H1 (cell line): ENCODE results near the gene UBE2E2. TPM values are rescaled to one million over a fixed set of nuclear protein-coding genes. Genes with fewer than 3 reads are reported as not detected.

Experiments used
- CHD2 ChIP-seq: IDR thresholded peaks from 2 replicates; pipeline ENCODE4 v1.6.1; 2012; ENCODE audit warnings: low read length, improper control_type of control experiment
- CTBP2 ChIP-seq: IDR thresholded peaks from 2 replicates; pipeline ENCODE4 v1.7.0; 2011; ENCODE audit warnings: borderline replicate concordance, mild to moderate bottlenecking, moderate library complexity, mixed read lengths, low read length; ENCODE audit not compliant: insufficient read depth, insufficient read length
- GTF2F1 ChIP-seq: IDR thresholded peaks from 2 replicates; pipeline ENCODE4 v1.6.1; 2012; ENCODE audit warnings: low read depth, low read length, improper control_type of control experiment, borderline replicate concordance
- JUN ChIP-seq: IDR thresholded peaks from 2 replicates; pipeline ENCODE4 v1.6.1; 2011; ENCODE audit warnings: low read depth, mild to moderate bottlenecking, improper control_type of control experiment, low read length
- KDM5A ChIP-seq: fragments of 200-600 bp; IDR thresholded peaks from 2 replicates; pipeline ENCODE4 v1.7.1; 2012; ENCODE audit warnings: mild to moderate bottlenecking, low read length, inconsistent platforms, mixed read lengths
- SIX5 ChIP-seq: IDR thresholded peaks from 2 replicates; pipeline ENCODE4 v1.6.1; 2011; ENCODE audit warnings: mild to moderate bottlenecking, low read depth, low read length
- SP1 ChIP-seq: IDR thresholded peaks from 2 replicates; pipeline ENCODE4 v1.6.1; 2011; ENCODE audit warnings: low read depth, low read length
- TAF1 ChIP-seq: IDR thresholded peaks from 2 replicates; pipeline ENCODE4 v1.6.1; 2011; ENCODE audit warnings: mild to moderate bottlenecking, low read depth, low read length
- polyA plus RNA-seq, 7 experiments: library from polyadenylated mRNA; depleted of rRNA in 3 of 7; stranded (reverse) in 5 of 7; unstranded in 2 of 7; fragments of >200 nt in 5 of 7; fragments of 200-250 nt in 2 of 7; gene quantifications; 1 replicate in 5 of 7; 2 replicates in 1 of 7; 4 replicates in 1 of 7; pipeline versions ENCODE4 v1.2.1 to v1.2.3, GENCODE V29; 2011 to 2013; ENCODE audit warnings: missing spikeins in 2 of 7, mixed read lengths in 2 of 7
- total RNA-seq: library from RNA; stranded (reverse); fragmentation: NEBNext Ultra II Directional; extraction: Animal tissue kit (Norgen Biotek cat#: 25700); gene quantifications from 2 replicates; pipeline ENCODE4 v1.2.1, GENCODE V29; 2021

UBE2E2 gene
- total and polyA plus RNA-seq, 2 of the 8 experiments (the other 6 are each of a cell fraction or from before 2014, with no cell fraction given): 57.6 to 70.6 TPM

GRCh38 chr3:23383875-23384274, 180.7 kb downstream of the UBE2E2 start (continued):
- TF ChIP-seq GTF2F1: no peak
- TF ChIP-seq JUN: no peak
- no peak for TF ChIP-seq CHD2
- TF ChIP-seq SIX5: no peak
- no peak for TF ChIP-seq TAF1
- TF ChIP-seq SP1: no peak
- TF ChIP-seq KDM5A: no peak
- TF ChIP-seq CTBP2: no peak
